Ishikawa (cell line): Measurements from ENCODE around the gene SIRT2.

Experiments used
- CEBPB ChIP-seq: IDR thresholded peaks from 2 replicates; pipeline ENCODE4 v1.6.1; 2012
- CREB1 ChIP-seq: IDR thresholded peaks from 2 replicates; pipeline ENCODE4 v1.6.1; 2012; ENCODE audit warnings: low read depth
- EGR1 ChIP-seq: IDR thresholded peaks from 2 replicates; pipeline ENCODE4 v1.6.1; 2012
- EP300 ChIP-seq: IDR thresholded peaks from 2 replicates; pipeline ENCODE4 v1.6.1; 2012; ENCODE audit warnings: borderline replicate concordance
- FOXM1 ChIP-seq: IDR thresholded peaks from 2 replicates; pipeline ENCODE4 v1.6.1; 2012; ENCODE audit warnings: low read depth, borderline replicate concordance
- MAX ChIP-seq: IDR thresholded peaks from 2 replicates; pipeline ENCODE4 v1.6.1; 2012
- NFIC ChIP-seq: IDR thresholded peaks from 2 replicates; pipeline ENCODE4 v1.6.1; 2012
- RAD21 ChIP-seq: IDR thresholded peaks from 2 replicates; pipeline ENCODE4 v1.6.1; 2012; ENCODE audit warnings: low read depth
- TAF1 ChIP-seq: IDR thresholded peaks from 2 replicates; pipeline ENCODE4 v1.6.1; 2012; ENCODE audit warnings: low read depth, mild to moderate bottlenecking
- TCF12 ChIP-seq: IDR thresholded peaks from 2 replicates; pipeline ENCODE4 v1.6.1; 2012; ENCODE audit warnings: low read depth
- TEAD4 ChIP-seq: IDR thresholded peaks from 2 replicates; pipeline ENCODE4 v1.6.1; 2012
- USF1 ChIP-seq: IDR thresholded peaks from 2 replicates; pipeline ENCODE4 v1.6.1; 2012
- YY1 ChIP-seq: IDR thresholded peaks from 2 replicates; pipeline ENCODE4 v1.6.1; 2012; ENCODE audit warnings: low read depth
- ZBTB7A ChIP-seq: IDR thresholded peaks from 2 replicates; pipeline ENCODE4 v1.6.1; 2012; ENCODE audit warnings: low read depth
- TF ChIP-seq, protein P1 (sequence below): IDR thresholded peaks from 2 replicates; pipeline ENCODE4 v1.6.1; 2012; ENCODE audit warnings: low read depth, mild to moderate bottlenecking

SIRT2 gene

GRCh38 chr19:38838208-38838985, 61.0 kb downstream of the SIRT2 start:
- 0 out of 2 replicates have a peak, but pooled peaks have one; percentile 7 for TF ChIP-seq RAD21
- TF ChIP-seq CEBPB, result no peak

DNA sequence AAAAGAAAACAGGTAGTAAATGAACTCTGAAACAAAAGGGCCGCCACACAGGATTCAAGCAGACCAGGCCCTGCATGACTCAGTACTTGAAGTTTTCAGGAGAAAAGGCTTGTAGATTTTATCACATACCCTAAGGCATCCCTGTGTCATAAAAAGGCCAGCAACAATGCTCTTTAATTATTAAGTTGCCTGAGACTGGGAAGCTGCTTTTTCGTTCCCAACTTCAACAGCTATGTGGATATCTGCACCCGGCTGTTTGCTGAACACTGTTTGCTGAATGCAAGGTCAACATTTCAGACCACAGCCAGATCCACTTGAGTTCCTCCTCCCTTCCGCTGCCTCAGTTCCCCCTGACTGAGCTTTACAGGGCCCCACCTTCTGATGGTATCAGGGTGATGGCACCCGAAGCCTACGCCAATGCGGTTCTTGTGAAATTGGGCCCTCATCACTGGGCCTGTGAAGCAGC, 61.7 kb downstream of the SIRT2 start:
- no peak for TF ChIP-seq TCF12
- no peak for TF ChIP-seq YY1
- no peak for TF ChIP-seq EP300
- TF ChIP-seq RAD21, result no peak
- no peak for TF ChIP-seq USF1
- no peak for TF ChIP-seq NFIC
- TF ChIP-seq EGR1, result no peak

- TF ChIP-seq TEAD4 (no peak), TAF1 (no peak), CEBPB (no peak)
Measured at GRCh38 chr19:38836983-38837626, 62.3 kb downstream of the SIRT2 start.

- no peak for TF ChIP-seq TEAD4
- TF ChIP-seq NFIC, result no peak
- no peak for TF ChIP-seq TCF12
- TF ChIP-seq, protein P1, sequence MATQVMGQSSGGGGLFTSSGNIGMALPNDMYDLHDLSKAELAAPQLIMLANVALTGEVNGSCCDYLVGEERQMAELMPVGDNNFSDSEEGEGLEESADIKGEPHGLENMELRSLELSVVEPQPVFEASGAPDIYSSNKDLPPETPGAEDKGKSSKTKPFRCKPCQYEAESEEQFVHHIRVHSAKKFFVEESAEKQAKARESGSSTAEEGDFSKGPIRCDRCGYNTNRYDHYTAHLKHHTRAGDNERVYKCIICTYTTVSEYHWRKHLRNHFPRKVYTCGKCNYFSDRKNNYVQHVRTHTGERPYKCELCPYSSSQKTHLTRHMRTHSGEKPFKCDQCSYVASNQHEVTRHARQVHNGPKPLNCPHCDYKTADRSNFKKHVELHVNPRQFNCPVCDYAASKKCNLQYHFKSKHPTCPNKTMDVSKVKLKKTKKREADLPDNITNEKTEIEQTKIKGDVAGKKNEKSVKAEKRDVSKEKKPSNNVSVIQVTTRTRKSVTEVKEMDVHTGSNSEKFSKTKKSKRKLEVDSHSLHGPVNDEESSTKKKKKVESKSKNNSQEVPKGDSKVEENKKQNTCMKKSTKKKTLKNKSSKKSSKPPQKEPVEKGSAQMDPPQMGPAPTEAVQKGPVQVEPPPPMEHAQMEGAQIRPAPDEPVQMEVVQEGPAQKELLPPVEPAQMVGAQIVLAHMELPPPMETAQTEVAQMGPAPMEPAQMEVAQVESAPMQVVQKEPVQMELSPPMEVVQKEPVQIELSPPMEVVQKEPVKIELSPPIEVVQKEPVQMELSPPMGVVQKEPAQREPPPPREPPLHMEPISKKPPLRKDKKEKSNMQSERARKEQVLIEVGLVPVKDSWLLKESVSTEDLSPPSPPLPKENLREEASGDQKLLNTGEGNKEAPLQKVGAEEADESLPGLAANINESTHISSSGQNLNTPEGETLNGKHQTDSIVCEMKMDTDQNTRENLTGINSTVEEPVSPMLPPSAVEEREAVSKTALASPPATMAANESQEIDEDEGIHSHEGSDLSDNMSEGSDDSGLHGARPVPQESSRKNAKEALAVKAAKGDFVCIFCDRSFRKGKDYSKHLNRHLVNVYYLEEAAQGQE, result no peak
- no peak for TF ChIP-seq CEBPB
- no peak for TF ChIP-seq ZBTB7A
- no peak for TF ChIP-seq CREB1
- no peak for TF ChIP-seq EP300
Measured at GRCh38 chr19:38836159-38836982, 63.0 kb downstream of the SIRT2 start.

DNA sequence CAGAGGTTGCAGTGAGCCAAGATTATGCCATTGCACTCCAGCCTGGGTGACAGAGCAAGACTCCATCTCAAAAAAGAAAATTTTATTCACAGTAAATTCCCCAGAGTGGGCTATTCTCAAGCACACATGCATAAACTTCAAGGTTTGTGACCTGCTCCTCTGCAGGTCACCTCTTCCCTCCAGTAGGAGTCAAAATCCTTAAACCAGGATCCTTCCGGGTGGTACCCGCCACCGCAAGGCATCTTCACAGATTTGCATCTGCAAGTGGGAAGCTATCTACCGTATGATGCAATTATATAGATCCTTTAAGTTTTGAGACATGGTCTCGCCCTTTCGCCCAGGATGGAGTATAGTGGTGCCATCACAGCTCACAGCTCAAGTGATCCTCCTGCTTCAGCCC, 64.8 kb downstream of the SIRT2 start:
- TF ChIP-seq, protein P1, result no peak
- no peak for TF ChIP-seq EGR1
- TF ChIP-seq TAF1, result no peak
- TF ChIP-seq USF1, result no peak
- TF ChIP-seq TEAD4, result no peak
- TF ChIP-seq YY1, result no peak
- TF ChIP-seq MAX, result no peak
- TF ChIP-seq NFIC, result no peak
- no peak for TF ChIP-seq FOXM1
- TF ChIP-seq ZBTB7A, result no peak
- TF ChIP-seq CREB1, result no peak
- TF ChIP-seq TCF12, result no peak
- TF ChIP-seq EP300, result no peak
- no peak for TF ChIP-seq CEBPB
- TF ChIP-seq RAD21, result no peak

- no peak for TF ChIP-seq TCF12
- no peak for TF ChIP-seq RAD21
- no peak for TF ChIP-seq MAX
- TF ChIP-seq EGR1, result no peak
- TF ChIP-seq ZBTB7A, result no peak
- no peak for TF ChIP-seq TAF1
- no peak for TF ChIP-seq USF1
- TF ChIP-seq FOXM1, result no peak
- no peak for TF ChIP-seq YY1
Measured at GRCh38 chr19:38834104-38834490, 65.3 kb downstream of the SIRT2 start.
